GDM1 (cell line): ENCODE results near the gene DBN1.

Experiments used
- DNase-seq: peaks from one replicate; lab custom pipeline; 2025; lab: John Stamatoyannopoulos, UW

DBN1 gene

DNA sequence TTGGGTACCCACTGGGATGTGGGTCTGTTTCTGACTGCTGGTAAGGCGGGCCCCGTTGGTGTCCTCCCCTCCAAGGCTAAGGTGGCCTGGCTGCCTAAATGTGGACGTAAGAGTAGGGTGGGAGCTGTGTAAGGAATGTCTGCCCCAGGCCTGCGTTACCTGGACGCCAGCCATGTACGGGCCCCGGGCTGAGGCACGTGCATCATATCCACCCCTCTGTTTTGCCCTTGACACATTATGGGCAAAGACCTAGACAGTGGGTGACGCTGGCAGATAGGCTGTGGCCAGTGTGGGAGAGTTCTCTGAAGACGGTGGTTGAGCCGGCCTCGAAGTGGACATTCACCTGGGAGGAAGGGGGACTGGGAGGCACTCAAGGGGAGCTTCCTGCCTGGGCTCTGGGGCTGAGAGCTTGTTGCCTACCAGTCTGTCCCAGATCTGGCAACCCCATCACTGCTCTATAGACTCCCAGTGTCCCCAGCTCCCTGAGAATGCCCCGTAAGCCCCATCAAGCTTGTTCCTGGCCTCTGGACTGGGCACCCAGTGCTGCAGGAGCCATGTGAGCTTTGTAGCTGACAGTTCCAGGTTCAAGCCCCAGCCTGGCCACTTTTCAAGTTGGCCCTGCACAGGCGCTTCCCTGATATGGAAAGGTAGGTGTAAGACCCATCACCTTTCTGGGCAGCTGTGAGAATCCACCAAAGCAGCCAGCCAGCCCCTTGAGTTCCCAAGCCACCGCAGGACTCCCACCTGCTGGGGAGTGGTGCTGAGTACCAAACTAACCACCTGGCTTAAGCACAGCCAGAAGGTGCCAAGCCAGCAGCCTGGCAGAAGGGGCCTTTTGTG lies 30.1 kb downstream of the DBN1 start:
- DNase-seq, result no peak

DNA sequence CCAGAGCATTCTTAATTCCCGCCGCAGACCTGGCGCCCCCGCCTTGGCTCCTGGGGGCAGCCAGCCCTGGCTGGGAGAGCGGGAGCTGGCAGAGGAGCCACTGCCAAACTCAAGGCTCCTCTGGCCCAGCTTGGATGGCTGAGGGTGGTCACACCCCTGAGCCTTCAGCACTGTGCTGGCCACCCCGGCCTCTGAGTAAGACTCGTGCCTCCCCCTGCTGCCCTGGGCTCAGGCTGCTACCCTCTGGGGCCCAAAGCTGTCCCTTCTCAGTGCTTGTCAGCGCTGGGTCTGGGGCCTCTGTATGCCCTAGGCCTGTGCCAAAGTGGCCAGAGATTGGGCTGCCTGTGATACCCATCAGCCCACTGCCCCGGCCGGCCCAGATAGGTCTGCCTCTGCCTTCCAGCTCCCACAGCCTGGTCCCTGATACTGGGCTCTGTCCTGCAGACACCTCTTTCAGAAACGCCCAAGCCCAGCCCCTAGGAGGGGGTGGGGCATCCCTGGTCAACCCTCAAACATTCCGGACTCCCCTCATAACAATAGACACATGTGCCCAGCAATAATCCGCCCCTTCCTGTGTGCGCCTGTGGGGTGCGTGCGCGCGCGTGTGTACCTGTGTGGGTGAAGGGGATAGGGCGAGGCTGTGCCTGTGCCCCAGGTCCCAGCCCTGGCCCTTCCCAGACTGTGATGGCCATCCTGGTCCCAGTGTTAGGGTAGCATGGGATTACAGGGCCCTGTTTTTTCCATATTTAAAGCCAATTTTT lies 31.2 kb downstream of the DBN1 start:
- DNase-seq, result no peak

- DNase-seq, result no peak
Measured at GRCh38 chr5:177440990-177441780, 32.2 kb downstream of the DBN1 start.

GRCh38 chr5:177440211-177440989 lies 33.0 kb downstream of the DBN1 start:
- no peak for DNase-seq

DNA sequence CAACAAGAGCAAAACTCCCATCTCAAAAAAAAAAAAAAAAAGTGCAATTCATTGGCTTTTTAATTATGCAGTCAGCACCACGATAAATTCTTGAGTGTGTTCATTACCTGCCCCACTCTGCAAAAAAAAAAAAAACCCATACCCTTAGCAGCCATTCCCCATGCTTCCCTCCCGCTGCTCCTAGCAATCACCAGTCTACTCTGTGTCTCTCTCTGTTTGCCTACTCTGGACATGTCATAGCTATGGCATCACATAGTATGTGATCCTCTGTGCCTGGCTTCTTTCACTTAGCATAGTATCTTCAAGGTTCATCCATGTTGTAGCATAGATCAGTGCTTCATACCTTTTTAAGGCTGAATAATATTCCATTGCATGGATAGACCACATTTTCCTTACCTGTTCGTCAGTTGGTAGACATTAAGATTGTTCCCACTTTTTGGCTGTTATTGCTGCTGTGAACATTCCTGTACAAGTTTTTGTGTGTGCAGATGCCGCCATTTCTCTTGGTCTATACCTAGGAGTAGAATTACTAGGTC lies 33.8 kb downstream of the DBN1 start:
- DNase-seq, result no peak

- no peak for DNase-seq
Measured at GRCh38 chr5:177438468-177438867, 35.0 kb downstream of the DBN1 start.

DNA sequence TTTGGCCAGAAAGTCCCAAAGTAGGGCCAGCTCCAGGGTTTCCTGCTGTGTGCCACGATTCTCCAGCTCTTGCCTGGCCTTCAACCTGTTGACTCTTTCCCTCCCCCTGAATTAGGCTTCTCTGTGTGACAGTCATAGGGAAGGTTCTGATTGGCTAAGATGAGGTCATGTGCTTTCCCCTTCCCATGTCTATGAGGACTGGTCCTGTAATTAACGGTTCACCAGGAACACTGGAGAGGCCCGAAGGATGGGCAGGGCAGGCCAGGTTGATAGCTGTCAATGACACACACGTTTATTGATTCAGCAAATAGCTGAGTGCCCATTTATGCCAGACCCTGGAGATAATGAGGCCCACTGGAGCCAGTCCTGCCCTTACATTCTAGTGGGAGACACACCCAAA lies 35.8 kb downstream of the DBN1 start:
- no peak for DNase-seq

GRCh38 chr5:177435847-177436536 lies 37.4 kb downstream of the DBN1 start:
- no peak for DNase-seq

DNA sequence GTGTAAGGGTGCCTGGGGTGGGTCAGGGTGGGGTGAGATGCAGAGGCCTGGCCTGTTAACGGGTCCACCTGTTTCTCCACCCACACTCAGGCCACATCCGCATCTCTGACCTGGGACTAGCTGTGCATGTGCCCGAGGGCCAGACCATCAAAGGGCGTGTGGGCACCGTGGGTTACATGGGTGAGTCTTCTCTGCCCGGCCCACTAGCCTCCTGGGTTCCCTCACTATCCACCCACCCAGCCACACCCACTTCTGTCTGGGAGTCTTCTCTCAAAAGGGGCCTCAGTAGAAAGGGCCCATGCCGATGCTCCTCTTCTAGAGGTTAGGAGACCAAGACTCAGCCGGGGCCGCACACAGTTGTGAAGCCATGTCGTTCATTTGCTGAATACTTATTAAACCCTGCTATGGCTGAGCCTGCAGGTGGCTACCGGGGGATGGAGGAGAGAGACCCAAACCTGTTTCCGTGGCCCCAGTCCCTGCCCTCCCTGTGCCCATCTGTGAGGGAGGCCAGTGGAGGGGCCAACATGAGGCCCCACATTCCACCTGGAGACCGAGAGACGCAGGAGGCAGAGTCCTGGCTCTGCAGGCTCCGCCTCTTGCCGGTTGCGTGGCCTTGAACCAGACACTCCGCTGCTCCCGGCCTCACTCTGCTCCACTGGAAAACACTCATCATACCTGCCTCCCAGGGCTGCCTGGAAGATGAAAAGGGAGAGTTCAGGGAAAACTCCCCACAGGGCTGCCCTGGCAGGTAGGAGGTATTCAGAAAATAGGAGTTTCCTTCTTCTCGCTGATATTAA lies 38.3 kb downstream of the DBN1 start:
- no peak for DNase-seq

DNA sequence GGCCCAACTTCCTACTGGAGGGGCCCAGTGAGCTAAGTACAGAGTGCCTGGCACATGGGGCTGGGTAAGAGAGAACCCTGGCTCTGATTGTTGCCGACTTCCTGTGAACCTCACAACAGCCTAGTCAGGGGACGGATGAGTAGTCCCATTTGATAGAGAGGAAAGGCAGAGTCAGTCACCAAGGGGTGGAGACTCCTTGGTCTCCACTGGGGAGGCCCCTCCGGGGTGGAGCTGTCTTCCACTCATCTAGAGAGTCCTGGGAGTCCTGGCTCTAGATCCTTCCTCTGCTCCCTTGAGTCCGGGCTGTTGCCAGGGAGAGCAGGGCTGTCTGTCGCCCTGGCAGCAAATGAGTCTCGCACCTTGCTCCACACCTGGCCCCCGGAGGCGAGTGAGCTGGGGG lies 39.0 kb downstream of the DBN1 start:
- DNase-seq, result no peak

DNA sequence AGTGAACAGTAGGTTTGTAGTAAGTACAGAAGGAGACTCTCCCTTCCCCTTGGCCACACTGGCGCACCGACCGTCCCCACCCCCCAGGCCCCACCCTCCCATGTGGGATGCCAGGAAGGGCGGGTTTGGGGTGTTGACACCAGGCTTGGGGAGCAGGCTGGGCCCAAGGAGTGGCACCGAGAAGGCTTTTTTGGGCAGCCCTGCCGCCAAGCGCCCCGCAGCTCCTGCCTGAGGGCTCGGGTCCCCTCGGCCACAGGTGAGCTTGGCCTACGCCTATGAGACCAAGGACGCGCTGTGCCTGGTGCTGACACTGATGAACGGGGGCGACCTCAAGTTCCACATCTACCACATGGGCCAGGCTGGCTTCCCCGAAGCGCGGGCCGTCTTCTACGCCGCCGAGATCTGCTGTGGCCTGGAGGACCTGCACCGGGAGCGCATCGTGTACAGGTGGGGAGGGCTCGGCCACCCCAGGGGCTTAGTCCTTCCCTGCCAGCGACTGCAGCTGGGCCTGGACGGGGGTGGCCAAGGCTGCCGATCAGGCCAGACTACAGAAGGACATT lies 39.7 kb downstream of the DBN1 start:
- DNase-seq, result no peak

DNA sequence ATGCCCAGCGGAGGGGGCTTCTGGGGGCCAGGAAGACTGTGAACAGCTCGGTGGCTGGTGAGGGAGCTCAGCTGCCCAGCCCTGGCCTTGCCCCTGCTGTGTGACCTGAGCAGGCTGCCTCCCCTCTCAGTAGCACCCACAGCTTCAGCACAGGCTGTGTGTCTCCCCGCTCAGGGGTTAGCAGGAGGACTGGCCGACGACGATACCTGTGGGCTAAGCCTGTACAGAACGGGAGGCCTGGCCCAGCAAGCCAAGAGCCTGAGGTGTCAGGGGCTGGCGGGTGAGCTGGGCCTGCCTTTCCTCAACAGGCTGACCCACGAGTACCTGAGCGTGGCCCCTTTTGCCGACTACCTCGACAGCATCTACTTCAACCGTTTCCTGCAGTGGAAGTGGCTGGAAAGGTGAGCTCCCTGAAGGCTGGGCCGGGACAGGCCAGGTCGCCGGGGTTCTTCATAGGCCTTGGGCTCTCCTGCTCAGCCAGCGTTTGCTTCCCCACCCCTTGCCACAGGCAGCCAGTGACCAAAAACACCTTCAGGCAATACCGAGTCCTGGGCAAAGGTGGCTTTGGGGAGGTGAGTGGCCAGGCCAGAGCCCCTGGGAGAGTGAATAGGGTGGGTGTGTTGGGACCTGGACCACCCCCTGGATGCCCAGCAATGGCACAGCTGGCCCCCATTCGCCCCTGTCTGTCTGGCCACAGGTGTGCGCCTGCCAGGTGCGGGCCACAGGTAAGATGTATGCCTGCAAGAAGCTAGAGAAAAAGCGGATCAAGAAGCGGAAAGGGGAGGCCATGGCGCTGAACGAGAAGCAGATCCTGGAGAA lies 40.4 kb downstream of the DBN1 start:
- DNase-seq, result no peak

- no peak for DNase-seq
Measured at GRCh38 chr5:177432143-177432838, 41.1 kb downstream of the DBN1 start.

GRCh38 chr5:177431317-177432142 lies 41.9 kb downstream of the DBN1 start:
- DNase-seq, result no peak

GRCh38 chr5:177430972-177431316 lies 42.5 kb downstream of the DBN1 start:
- no peak for DNase-seq

- DNase-seq, result no peak
Measured at GRCh38 chr5:177430140-177430951, 43.1 kb downstream of the DBN1 start.
